ENCODE data around the gene H19. TPM values are rescaled to one million over a fixed set of nuclear protein-coding genes. Genes with fewer than 3 reads are reported as not detected.

The H19 gene
- total and polyA plus RNA-seq, 4 donors = 194 to 16,780 (median 332) TPM

DNA sequence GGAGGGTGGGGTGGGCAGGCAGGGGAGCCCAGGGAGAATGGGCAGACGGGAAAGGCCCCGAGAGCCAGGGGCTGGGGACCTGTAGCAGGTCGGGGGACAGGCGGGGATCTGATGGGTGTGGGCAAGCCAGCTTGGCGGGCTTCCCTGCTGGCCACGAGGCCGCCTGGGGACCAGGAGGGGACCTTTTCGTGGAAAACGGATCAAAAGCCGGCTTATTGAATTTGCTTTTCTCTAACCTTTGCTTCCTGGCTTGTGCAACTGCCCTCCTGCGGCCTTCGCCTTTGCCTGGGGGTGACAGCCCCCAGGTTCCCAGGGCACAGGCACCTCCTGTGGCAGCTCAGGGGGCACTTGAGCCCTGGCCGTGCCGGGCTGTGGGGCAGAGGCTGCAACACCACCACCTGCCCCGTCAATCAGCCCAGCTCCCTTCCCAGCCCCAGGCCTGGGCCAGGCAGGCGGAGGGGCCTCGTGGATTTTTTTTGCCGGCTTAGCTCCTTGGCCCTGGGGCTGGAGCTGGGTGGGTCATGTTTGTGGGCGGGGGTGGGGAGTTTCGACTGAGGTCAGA lies 41.6 kb upstream of the H19 start:
- TF ChIP-seq HNF4G (IDR thresholded peaks at IDR 0.05) (no peak), FOXA2 (IDR thresholded peaks at IDR 0.05) (no peak), FOXA1 (IDR thresholded peaks at IDR 0.05) (no peak), YY1 (IDR thresholded peaks at IDR 0.05) (no peak), TAF1 (conservative IDR thresholded peaks at IDR 0.05) (no peak), RAD21 (IDR thresholded peaks at IDR 0.05) (no peak), NR2F2 (IDR thresholded peaks at IDR 0.05) (no peak), GABPA (IDR thresholded peaks at IDR 0.05 in 1 of 2, conservative IDR thresholded peaks at IDR 0.05 in 1 of 2) (no peak), ATF3 (IDR thresholded peaks at IDR 0.05) (no peak), EGR1 (IDR thresholded peaks at IDR 0.05; ENCODE audit: low read depth in 2 of 2) (no peak), CTCF (IDR thresholded peaks at IDR 0.05; ENCODE audit: low read depth, low read length, missing input control) (no peak), JUND (IDR thresholded peaks at IDR 0.05) (no peak), RXRA (IDR thresholded peaks at IDR 0.05) (no peak), SP1 (IDR thresholded peaks at IDR 0.05) (no peak)
- TF ChIP-seq, protein P1, sequence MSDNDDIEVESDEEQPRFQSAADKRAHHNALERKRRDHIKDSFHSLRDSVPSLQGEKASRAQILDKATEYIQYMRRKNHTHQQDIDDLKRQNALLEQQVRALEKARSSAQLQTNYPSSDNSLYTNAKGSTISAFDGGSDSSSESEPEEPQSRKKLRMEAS (IDR thresholded peaks at IDR 0.05) = no peak
- no peaks in the 10 kb centered on the region for H3K9me3 ChIP-seq (ENCODE audit: control insufficient read depth in 4 of 4, low read length in 3 of 4)
- H3K27me3 ChIP-seq (ENCODE audit: control insufficient read depth in 4 of 4, insufficient read depth in 4 of 4, low read length in 3 of 4) = no peaks in the 10 kb centered on the region
- no peak overlapping the region for H3K27ac ChIP-seq (ENCODE audit: low read depth in 1 of 2, low read length in 2 of 2)
- no CpG with 5 or more reads among the region's 20 CpGs for WGBS
- H3K9ac ChIP-seq (ENCODE audit: low read depth in 1 of 2, low read length in 2 of 2) = no peak overlapping the region
- no peak for DNase-seq (ENCODE audit: low spot score)
- no peaks in the 10 kb centered on the region for H3K4me1 ChIP-seq (ENCODE audit: control insufficient read depth in 4 of 4, insufficient read depth in 4 of 4, low read length in 3 of 4)
- H3K36me3 ChIP-seq (ENCODE audit: control insufficient read depth in 4 of 4, insufficient read depth in 3 of 4, low read depth in 1 of 4, low read length in 3 of 4) = no peaks in the 10 kb centered on the region
- H3K4me3 ChIP-seq (ENCODE audit: low read depth in 1 of 3, low read length in 3 of 3) = no peak overlapping the region

GRCh38 chr11:2036863-2037486 lies 39.3 kb upstream of the H19 start:
- Histone ChIP-seq H3K4me3 (ENCODE audit: low read depth in 1 of 3, low read length in 3 of 3) (no peak overlapping the region), H3K27me3 (ENCODE audit: control insufficient read depth in 4 of 4, insufficient read depth in 4 of 4, low read length in 3 of 4) (no peaks in the 10 kb centered on the region), H3K27ac (ENCODE audit: low read depth in 1 of 2, low read length in 2 of 2) (no peak overlapping the region), H3K9ac (ENCODE audit: low read depth in 1 of 2, low read length in 2 of 2) (no peak overlapping the region), H3K9me3 (ENCODE audit: control insufficient read depth in 4 of 4, low read length in 3 of 4) (no peaks in the 10 kb centered on the region), H3K36me3 (ENCODE audit: control insufficient read depth in 4 of 4, insufficient read depth in 3 of 4, low read depth in 1 of 4, low read length in 3 of 4) (no peaks in the 10 kb centered on the region), H3K4me1 (ENCODE audit: control insufficient read depth in 4 of 4, insufficient read depth in 4 of 4, low read length in 3 of 4) (no peaks in the 10 kb centered on the region)
- TF ChIP-seq ATF3 (IDR thresholded peaks at IDR 0.05) (no peak), ZBTB33 (IDR thresholded peaks at IDR 0.05) (no peak), NR2F2 (IDR thresholded peaks at IDR 0.05) (no peak), SP1 (IDR thresholded peaks at IDR 0.05) (no peak), EGR1 (IDR thresholded peaks at IDR 0.05; ENCODE audit: low read depth in 2 of 2) (no peak)
- no peak for DNase-seq (ENCODE audit: low spot score)
- no CpG with 5 or more reads among the region's 18 CpGs for WGBS
